Gastroesophageal sphincter (tissue), 4 donors: Measurements from ENCODE around the gene USP32. TPM values are rescaled to one million over a fixed set of nuclear protein-coding genes. Genes with fewer than 3 reads are reported as not detected.

Experiments used
- ATAC-seq: fragments of 150-250 bp; one replicate; pipeline ENCODE4 v1.9.1; 2016; ENCODE audit warnings: mild to moderate bottlenecking, moderate library complexity
- H3K27ac ChIP-seq, 4 donors: fragments of 200-600 bp; sonication (generic) in 3 of 4; 1 replicate in 3 of 4; 2 replicates in 1 of 4; pipeline ENCODE4 v1.5.1; 2016 to 2019
- H3K27me3 ChIP-seq: fragments of 200-600 bp; sonication (generic); one replicate; pipeline ENCODE4 v1.5.1; 2019
- H3K36me3 ChIP-seq, 2 donors: fragments of 200-600 bp; sonication (generic); one replicate each; pipeline ENCODE4 v1.5.1; 2019; ENCODE audit warnings: control low read depth in 1 of 2
- H3K4me1 ChIP-seq, 3 donors: fragments of 200-600 bp; sonication (generic); 1 replicate in 2 of 3; 2 replicates in 1 of 3; pipeline ENCODE4 v1.5.1; 2016 to 2019; ENCODE audit warnings: control low read depth in 2 of 3
- H3K4me3 ChIP-seq, 2 donors: fragments of 200-600 bp; sonication (generic); one replicate each; pipeline ENCODE4 v1.5.1; 2019; ENCODE audit warnings: mild to moderate bottlenecking in 1 of 2, moderate library complexity in 1 of 2
- H3K9me3 ChIP-seq, 3 donors: fragments of 200-600 bp; sonication (generic); one replicate each; pipeline ENCODE4 v1.5.1; 2017 to 2019; ENCODE audit warnings: control low read depth in 2 of 3
- CTCF ChIP-seq, 4 experiments: fragments of 200-600 bp in 2 of 4; fragments of 450-650 bp in 2 of 4; sonication (generic) in 1 of 4; IDR thresholded peaks; one replicate each; pipeline ENCODE4 v1.5.1; 2017 to 2019; ENCODE audit warnings: antibody characterized with exemption in 4 of 4, mild to moderate bottlenecking in 2 of 4, moderate library complexity in 2 of 4
- EP300 ChIP-seq: sonication (generic); formaldehyde crosslinking; IDR thresholded peaks from one replicate; pipeline ENCODE4 v1.6.1; 2017; ENCODE audit warnings: antibody characterized with exemption, mild to moderate bottlenecking
- POLR2A ChIP-seq, 2 donors: fragments of 450-650 bp; IDR thresholded peaks; one replicate each; pipeline ENCODE4 v1.6.1; 2017; ENCODE audit warnings: antibody characterized with exemption in 2 of 2, mild to moderate bottlenecking in 2 of 2, moderate library complexity in 1 of 2
- POLR2AphosphoS5 ChIP-seq: sonication (generic); formaldehyde crosslinking; IDR thresholded peaks from one replicate; pipeline ENCODE4 v1.6.1; 2017; ENCODE audit warnings: antibody characterized with exemption
- WGBS, 2 donors: methylation state at CpG; one replicate each; pipeline ENCODE4 v1.1.5; 2018; ENCODE audit warnings: low coverage in 1 of 2; 5-methylcytosine and 5-hydroxymethylcytosine counted together
- total RNA-seq, 4 donors: library from RNA; depleted of rRNA; stranded (reverse); fragments of >200 nt; gene quantifications; one replicate each; pipeline ENCODE4 v1.1.0, GENCODE V29; 2016

USP32 gene
- total RNA-seq, 4 donors from 2014 or later, result 44.1 to 55.5 (median 51.4) TPM

- no peaks in the 10 kb centered on the region for H3K9me3 ChIP-seq
- no peak for ATAC-seq
- no peaks in the 10 kb centered on the region for H3K36me3 ChIP-seq
- H3K27ac ChIP-seq, result no peak overlapping the region
- TF ChIP-seq POLR2A (IDR thresholded peaks at IDR 0.05) (no peak), EP300 (no peak), POLR2AphosphoS5 (no peak), CTCF (IDR thresholded peaks at IDR 0.05) (no peak)
- H3K27me3 ChIP-seq, result peaks cover 77% of the 10 kb centered on the region
- H3K4me1 ChIP-seq, result peaks cover 0 to 43% (median 8%) of the 10 kb centered on the region in 3 donors
- 3 to 7% methylated on average over 3 to 14 of the region's 52 CpGs for WGBS, 2 donors
- H3K4me3 ChIP-seq, result no peak overlapping the region
Observed at GRCh38 chr17:60141111-60142018, 250.6 kb downstream of the USP32 start.

- H3K9me3 ChIP-seq, result no peaks in the 10 kb centered on the region
- no peak overlapping the region for H3K27ac ChIP-seq
- TF ChIP-seq POLR2AphosphoS5 (no peak), POLR2A (IDR thresholded peaks at IDR 0.05) (no peak), EP300 (no peak), CTCF (IDR thresholded peaks at IDR 0.05) (peak in 3 of 4 experiments; percentile 52 to 84 (median 57))
- H3K27me3 ChIP-seq, result peaks cover 60% of the 10 kb centered on the region
- no peak for ATAC-seq
- peaks cover 0 to 54% (median 9%) of the 10 kb centered on the region in 3 donors for H3K4me1 ChIP-seq
- H3K4me3 ChIP-seq, result peak overlapping the region in 1 of 2 donors; percentile 22
- no peaks in the 10 kb centered on the region for H3K36me3 ChIP-seq
- WGBS, 2 donors, result no CpG with 5 or more reads among the region's 66 CpGs
Observed at GRCh38 chr17:60139438-60140285, 252.3 kb downstream of the USP32 start.

DNA sequence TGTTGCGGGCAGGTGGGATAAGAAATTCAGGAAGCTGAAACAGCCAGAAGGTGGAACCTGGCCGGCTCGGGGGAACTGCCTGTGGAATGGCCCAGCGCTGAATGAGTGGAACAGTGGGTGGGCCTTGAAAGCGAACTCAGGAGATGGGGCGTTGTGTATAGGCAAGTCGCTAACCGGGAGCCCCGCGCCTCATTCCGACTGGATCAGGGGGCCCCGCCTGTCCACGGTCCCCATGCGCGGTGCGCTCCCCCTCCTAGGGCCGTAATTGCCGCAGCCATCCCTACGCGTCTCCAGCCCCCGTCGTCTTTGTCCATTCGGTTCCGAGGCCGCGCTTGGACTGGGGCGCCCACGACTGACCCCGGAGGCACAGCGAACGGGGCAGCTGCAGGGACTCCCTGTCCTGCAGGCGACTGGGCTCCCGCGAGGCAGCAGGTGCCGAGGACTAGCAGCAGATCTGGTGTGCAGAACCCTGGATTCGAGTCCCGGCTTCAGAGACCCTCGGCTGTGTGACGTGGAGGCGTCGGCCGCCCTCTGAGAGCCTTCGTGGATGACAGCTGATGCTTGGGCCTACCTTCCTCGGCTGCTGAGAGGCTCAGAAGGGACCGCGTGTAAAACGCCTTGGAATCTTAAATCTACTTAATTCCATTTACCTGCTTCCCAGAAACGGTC, 253.0 kb downstream of the USP32 start:
- Histone ChIP-seq H3K9me3 (no peaks in the 10 kb centered on the region), H3K4me3 (no peak overlapping the region), H3K4me1 (peaks cover 0 to 62% (median 16%) of the 10 kb centered on the region in 3 donors), H3K27me3 (peaks cover 59% of the 10 kb centered on the region), H3K36me3 (no peaks in the 10 kb centered on the region), H3K27ac (no peak overlapping the region)
- ATAC-seq, result no peak
- WGBS, 2 donors, result no CpG with 5 or more reads among the region's 48 CpGs
- no peak for TF ChIP-seq EP300
- no peak for TF ChIP-seq CTCF (IDR thresholded peaks at IDR 0.05)
- no peak for TF ChIP-seq POLR2AphosphoS5
- no peak for TF ChIP-seq POLR2A (IDR thresholded peaks at IDR 0.05)

DNA sequence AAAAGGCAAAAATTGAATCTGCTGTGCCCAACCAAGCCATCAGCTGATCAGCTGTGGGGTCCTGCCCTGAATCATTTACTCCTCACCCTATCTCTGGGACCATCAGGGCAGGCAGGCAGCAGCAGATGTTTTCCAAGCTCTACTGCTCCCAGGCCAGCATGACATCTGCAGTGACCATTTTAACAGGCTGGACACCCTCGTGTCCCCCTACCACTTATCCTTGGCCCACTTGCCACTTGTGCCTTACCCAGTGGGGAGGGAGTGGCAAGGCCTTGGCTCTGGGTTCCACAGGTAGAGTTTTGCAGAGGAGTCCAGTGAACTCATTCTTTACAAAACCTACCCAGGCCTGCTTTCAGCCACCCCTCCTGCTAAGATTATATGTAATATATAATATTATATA, 254.2 kb downstream of the USP32 start:
- H3K4me1 ChIP-seq, result peaks cover 0 to 63% (median 12%) of the 10 kb centered on the region in 3 donors
- ATAC-seq, result no peak
- TF ChIP-seq POLR2A (IDR thresholded peaks at IDR 0.05) (no peak), EP300 (no peak), CTCF (IDR thresholded peaks at IDR 0.05) (no peak), POLR2AphosphoS5 (no peak)

More for the DNA sequence above, 254.2 kb downstream of the USP32 start:
- H3K27me3 ChIP-seq, result peaks cover 54% of the 10 kb centered on the region
- H3K36me3 ChIP-seq, result peaks cover 0 to 1% of the 10 kb centered on the region in 2 donors
- H3K9me3 ChIP-seq, result no peaks in the 10 kb centered on the region
- 22 to 57% methylated on average over 1 of the region's 1 CpG for WGBS, 2 donors
- H3K27ac ChIP-seq, result no peak overlapping the region
- H3K4me3 ChIP-seq, result no peak overlapping the region
